CD14-positive monocyte (primary cell): ENCODE measurements around the gene TMCC1. TPM values are rescaled to one million over a fixed set of nuclear protein-coding genes. Genes with fewer than 3 reads are reported as not detected.

ENCODE experiments used
- DNase-seq, 3 donors: peaks; one replicate each; pipeline ENCODE4 v3.0.0-alpha.2; 2011 to 2022
- H2AFZ ChIP-seq: 2 replicates; pipeline ENCODE4 v1.6.0; 2012; ENCODE audit warnings: mild to moderate bottlenecking, low read depth, low read length, inconsistent platforms; ENCODE audit not compliant: insufficient read depth, poor library complexity, severe bottlenecking
- H3K27ac ChIP-seq, 2 donors: 1 replicate in 1 of 2; 2 replicates in 1 of 2; pipeline ENCODE4 v1.5.1; 2012 to 2013; ENCODE audit warnings: low read length in 2 of 2, control low read depth in 1 of 2, inconsistent platforms in 1 of 2, low read depth in 1 of 2, mild to moderate bottlenecking in 1 of 2
- H3K27me3 ChIP-seq, 2 donors: one replicate each; pipeline versions ENCODE4 v1.6.0 to v1.6.1; 2011 to 2013; ENCODE audit warnings: low read length in 2 of 2; ENCODE audit not compliant: control insufficient read depth in 2 of 2, insufficient read depth in 2 of 2
- H3K36me3 ChIP-seq, 2 donors: replicated peaks in 1 of 2; 1 replicate in 1 of 2; 2 replicates in 1 of 2; pipeline versions ENCODE4 v1.5.1 to v1.6.1; 2012 to 2013; ENCODE audit warnings: low read length in 2 of 2, control low read depth in 1 of 2, inconsistent platforms in 1 of 2, mild to moderate bottlenecking in 1 of 2; ENCODE audit not compliant: insufficient read depth in 2 of 2, control insufficient read depth in 1 of 2
- H3K4me1 ChIP-seq, 2 donors: 1 replicate in 1 of 2; 2 replicates in 1 of 2; pipeline versions ENCODE4 v1.5.1 to v1.6.1; 2012 to 2013; ENCODE audit warnings: low read length in 2 of 2, control low read depth in 1 of 2, inconsistent platforms in 1 of 2, mild to moderate bottlenecking in 1 of 2, moderate library complexity in 1 of 2; ENCODE audit not compliant: insufficient read depth in 2 of 2, control insufficient read depth in 1 of 2
- H3K4me2 ChIP-seq: replicated peaks from 2 replicates; pipeline ENCODE3; 2012; ENCODE audit warnings: low read length, moderate library complexity, mild to moderate bottlenecking; ENCODE audit not compliant: poor library complexity, severe bottlenecking; ENCODE audit errors: extremely low read depth
- H3K4me3 ChIP-seq, 3 experiments: fragments of 200-600 bp in 1 of 3; sonication (generic) in 1 of 3; replicated peaks in 1 of 3; 1 replicate in 2 of 3; 2 replicates in 1 of 3; pipeline ENCODE4 v1.5.1; 2011 to 2013; ENCODE audit warnings: low read length in 3 of 3, mild to moderate bottlenecking in 3 of 3, control low read depth in 2 of 3, low read depth in 2 of 3, inconsistent platforms in 1 of 3, moderate library complexity in 1 of 3
- H3K79me2 ChIP-seq: 2 replicates; pipeline ENCODE4 v1.6.0; 2012; ENCODE audit warnings: mild to moderate bottlenecking, control low read depth, inconsistent platforms, low read length, moderate library complexity; ENCODE audit not compliant: insufficient read depth
- H3K9ac ChIP-seq: 2 replicates; pipeline ENCODE4 v1.6.0; 2017; ENCODE audit warnings: low read length, mild to moderate bottlenecking; ENCODE audit not compliant: insufficient read depth, poor library complexity, severe bottlenecking
- H3K9me3 ChIP-seq, 2 donors: replicated peaks in 1 of 2; 1 replicate in 1 of 2; 2 replicates in 1 of 2; pipeline versions ENCODE4 v1.5.1 to v1.6.1; 2012 to 2013; ENCODE audit warnings: low read length in 2 of 2, control low read depth in 1 of 2; ENCODE audit not compliant: control insufficient read depth in 1 of 2, insufficient read depth in 1 of 2
- H4K20me1 ChIP-seq: 2 replicates; pipeline ENCODE4 v1.6.0; 2012; ENCODE audit warnings: mild to moderate bottlenecking, low read length, control low read depth, moderate library complexity; ENCODE audit not compliant: insufficient read depth
- H3K27ac Mint-ChIP-seq, 7 donors: one replicate each; pipeline ENCODE4 v1.8.0; 2020; ENCODE audit warnings: mild to moderate bottlenecking in 7 of 7, mixed read lengths in 7 of 7, moderate library complexity in 6 of 7, inconsistent platforms in 2 of 7
- H3K27me3 Mint-ChIP-seq, 3 donors: one replicate each; pipeline ENCODE4 v1.8.0; 2021 to 2022; ENCODE audit warnings: low read depth in 3 of 3, mild to moderate bottlenecking in 3 of 3, mixed read lengths in 3 of 3, moderate library complexity in 3 of 3, inconsistent platforms in 1 of 3
- H3K36me3 Mint-ChIP-seq, 2 donors: one replicate each; pipeline ENCODE4 v1.8.0; 2020; ENCODE audit warnings: mixed read lengths in 2 of 2, inconsistent platforms in 1 of 2, mild to moderate bottlenecking in 1 of 2
- H3K4me1 Mint-ChIP-seq: one replicate; pipeline ENCODE4 v1.8.0; 2020; ENCODE audit warnings: mild to moderate bottlenecking, mixed read lengths
- H3K4me3 Mint-ChIP-seq, 2 donors: one replicate each; pipeline ENCODE4 v1.8.0; 2020; ENCODE audit warnings: mild to moderate bottlenecking in 2 of 2, mixed read lengths in 2 of 2, moderate library complexity in 1 of 2
- H3K9me3 Mint-ChIP-seq, 7 donors: one replicate each; pipeline ENCODE4 v1.8.0; 2020 to 2022; ENCODE audit warnings: mixed read lengths in 7 of 7, mild to moderate bottlenecking in 6 of 7, moderate library complexity in 6 of 7, inconsistent platforms in 2 of 7
- WGBS: methylation state at CpG from one replicate; pipeline ENCODE4 v1.1.5; 2013; ENCODE audit warnings: missing lambda C conversion rate; ENCODE audit not compliant: insufficient coverage; 5-methylcytosine and 5-hydroxymethylcytosine counted together
- intact Hi-C, 2 donors: fragments of 100-400 bp; cut with micrococcal nuclease; formaldehyde crosslinking; loops; one replicate each; pipeline versions ENCODE4 v1.15.0 to v1.15.1; 2023
- polyA plus RNA-seq, 3 donors: library from polyadenylated mRNA; depleted of rRNA in 1 of 3; unstranded in 2 of 3; stranded (reverse) in 1 of 3; fragments of 300-500 nt in 2 of 3; fragments of >200 nt in 1 of 3; fragmentation: Illumina TruSeq in 2 of 3; gene quantifications; 1 replicate in 2 of 3; 2 replicates in 1 of 3; pipeline ENCODE4 v1.2.3, GENCODE V29; 2012 to 2021
- TF ChIP-seq, protein P1 (sequence below): fragments of 200-600 bp; IDR thresholded peaks from one replicate; pipeline ENCODE4 v1.8.0; 2022; ENCODE audit warnings: antibody characterized with exemption, mild to moderate bottlenecking

Gene TMCC1
- polyA plus RNA-seq, 3 donors: 5.0 to 10.2 (median 5.0) TPM

DNA sequence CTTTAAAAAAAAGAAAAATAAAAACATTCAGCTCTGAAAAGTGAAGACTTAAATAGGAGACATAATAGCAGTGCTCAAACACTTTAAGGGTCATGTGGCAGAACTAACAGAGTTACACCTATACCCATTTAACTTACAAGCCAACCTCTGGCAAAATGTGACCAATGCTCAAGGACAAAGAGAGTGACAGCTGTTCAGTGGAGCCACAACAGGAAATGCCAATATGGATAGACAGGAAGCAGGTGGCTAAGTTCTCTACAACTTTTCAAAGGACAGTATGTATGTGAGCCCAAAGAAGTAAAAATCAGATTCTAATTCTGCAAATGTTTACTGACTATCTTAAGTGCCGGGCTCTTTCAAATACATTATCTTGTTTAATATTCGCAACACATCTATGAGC, 3.4 kb downstream of the TMCC1 start:
- H3K4me2 ChIP-seq: peak overlapping the region; percentile 89
- no peaks in the 10 kb centered on the region for H3K9me3 ChIP-seq
- no peaks in the 10 kb centered on the region for H3K27me3 ChIP-seq
- peak overlapping the region in 1 of 2 donors; percentile 5 for H3K27ac ChIP-seq
- Mint-ChIP-seq H3K4me1 (peaks cover 40% of the 10 kb centered on the region), H3K36me3 (peaks cover 9 to 10% of the 10 kb centered on the region in 2 donors), H3K4me3 (no peak overlapping the region), H3K27me3 (peaks cover 0 to 2% (median 0%) of the 10 kb centered on the region in 3 donors), H3K9me3 (no peaks in the 10 kb centered on the region), H3K27ac (peak overlapping the region in 3 of 7 donors; percentile 6 to 25 (median 18))
- no peak overlapping the region for H3K9ac ChIP-seq
- peaks cover 39 to 43% of the 10 kb centered on the region in 2 donors for H3K4me1 ChIP-seq
- H3K79me2 ChIP-seq: peaks cover 82% of the 10 kb centered on the region
- H4K20me1 ChIP-seq: peaks cover 19% of the 10 kb centered on the region
- H2AFZ ChIP-seq: no peak overlapping the region
- no CpG with 5 or more reads among the region's 2 CpGs for WGBS
- peak in 2 of 3 donors; percentile 11 to 16 for DNase-seq
- intact Hi-C loops: loop anchor here (5.0 kb wide), 3 partner anchors 33 to 222 kb away; no protein-coding TSS in a partner anchor
- H3K4me3 ChIP-seq: peak overlapping the region in 1 of 3 experiments; percentile 94
- TF ChIP-seq, protein P1, sequence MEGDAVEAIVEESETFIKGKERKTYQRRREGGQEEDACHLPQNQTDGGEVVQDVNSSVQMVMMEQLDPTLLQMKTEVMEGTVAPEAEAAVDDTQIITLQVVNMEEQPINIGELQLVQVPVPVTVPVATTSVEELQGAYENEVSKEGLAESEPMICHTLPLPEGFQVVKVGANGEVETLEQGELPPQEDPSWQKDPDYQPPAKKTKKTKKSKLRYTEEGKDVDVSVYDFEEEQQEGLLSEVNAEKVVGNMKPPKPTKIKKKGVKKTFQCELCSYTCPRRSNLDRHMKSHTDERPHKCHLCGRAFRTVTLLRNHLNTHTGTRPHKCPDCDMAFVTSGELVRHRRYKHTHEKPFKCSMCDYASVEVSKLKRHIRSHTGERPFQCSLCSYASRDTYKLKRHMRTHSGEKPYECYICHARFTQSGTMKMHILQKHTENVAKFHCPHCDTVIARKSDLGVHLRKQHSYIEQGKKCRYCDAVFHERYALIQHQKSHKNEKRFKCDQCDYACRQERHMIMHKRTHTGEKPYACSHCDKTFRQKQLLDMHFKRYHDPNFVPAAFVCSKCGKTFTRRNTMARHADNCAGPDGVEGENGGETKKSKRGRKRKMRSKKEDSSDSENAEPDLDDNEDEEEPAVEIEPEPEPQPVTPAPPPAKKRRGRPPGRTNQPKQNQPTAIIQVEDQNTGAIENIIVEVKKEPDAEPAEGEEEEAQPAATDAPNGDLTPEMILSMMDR: no peak
- H3K36me3 ChIP-seq: peaks cover 0 to 12% of the 10 kb centered on the region in 2 donors

DNA sequence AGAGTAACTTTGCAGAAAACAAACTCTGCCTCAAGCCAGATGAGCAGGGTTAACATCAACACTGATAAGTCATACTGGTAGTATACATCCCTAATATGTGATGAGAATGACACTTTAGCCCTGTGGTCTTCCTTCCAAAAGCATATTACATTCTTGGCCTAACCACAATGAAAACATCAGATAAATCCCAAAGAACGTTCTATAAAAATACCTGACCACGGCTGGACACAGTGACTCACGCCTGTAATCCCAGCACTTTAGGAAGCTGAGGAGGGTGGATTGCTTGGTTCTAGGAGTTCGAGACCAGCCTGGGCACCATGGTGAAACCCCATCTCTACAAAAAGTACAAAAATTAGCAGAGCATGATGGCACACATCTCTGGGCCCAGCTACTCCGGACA, 4.7 kb downstream of the TMCC1 start:
- H3K4me1 Mint-ChIP-seq: peaks cover 35% of the 10 kb centered on the region
- H3K9me3 Mint-ChIP-seq: no peaks in the 10 kb centered on the region
- H3K4me3 Mint-ChIP-seq: no peak overlapping the region
- peaks cover 0 to 2% (median 0%) of the 10 kb centered on the region in 3 donors for H3K27me3 Mint-ChIP-seq
- H3K79me2 ChIP-seq: peaks cover 74% of the 10 kb centered on the region
- H3K9me3 ChIP-seq: no peaks in the 10 kb centered on the region
- TF ChIP-seq, protein P1: no peak
- no peak overlapping the region for H3K4me2 ChIP-seq
- peaks cover 32 to 35% of the 10 kb centered on the region in 2 donors for H3K4me1 ChIP-seq
- no peak overlapping the region for H2AFZ ChIP-seq
- peaks cover 26% of the 10 kb centered on the region for H4K20me1 ChIP-seq
- intact Hi-C loops: no loop called here
- H3K36me3 ChIP-seq: peaks cover 0 to 12% of the 10 kb centered on the region in 2 donors
- DNase-seq: no peak
- no peak overlapping the region for H3K27ac ChIP-seq
- H3K27ac Mint-ChIP-seq: peak overlapping the region in 1 of 7 donors; percentile 16
- H3K9ac ChIP-seq: no peak overlapping the region
- no CpG with 5 or more reads among the region's 5 CpGs for WGBS
- peaks cover 9 to 10% of the 10 kb centered on the region in 2 donors for H3K36me3 Mint-ChIP-seq
- H3K27me3 ChIP-seq: no peaks in the 10 kb centered on the region
- no peak overlapping the region for H3K4me3 ChIP-seq
